Uterus (tissue), 4 donors: Measurements from ENCODE around the gene SHPK. TPM values are rescaled to one million over a fixed set of nuclear protein-coding genes. Genes with fewer than 3 reads are reported as not detected.
"Not testable (repeated sequence)": the region's sequence is repeated elsewhere in the genome, so short reads cannot be mapped to it uniquely, and the experiment has no call there.

Experiments used
- DNase-seq, 2 donors: peaks; one replicate each; pipeline ENCODE4 v3.0.0-alpha.2; 2019 to 2020
- H3K27ac ChIP-seq, 2 donors: fragments of 200-600 bp; sonication (generic); 1 replicate in 1 of 2; 2 replicates in 1 of 2; pipeline ENCODE4 v1.5.1; 2016 to 2018
- H3K27me3 ChIP-seq, 2 donors: fragments of 200-600 bp; sonication (generic); one replicate each; pipeline ENCODE4 v1.5.1; 2018 to 2019; ENCODE audit warnings: control low read depth in 1 of 2
- H3K36me3 ChIP-seq, 2 donors: fragments of 200-600 bp; sonication (generic); one replicate each; pipeline ENCODE4 v1.5.1; 2019; ENCODE audit warnings: control low read depth in 1 of 2
- H3K4me1 ChIP-seq, 2 donors: fragments of 200-600 bp; sonication (generic); one replicate each; pipeline ENCODE4 v1.5.1; 2018 to 2019; ENCODE audit warnings: control low read depth in 1 of 2
- H3K4me3 ChIP-seq, 2 donors: fragments of 200-600 bp; sonication (generic); 1 replicate in 1 of 2; 2 replicates in 1 of 2; pipeline ENCODE4 v1.5.1; 2018 to 2019; ENCODE audit warnings: mild to moderate bottlenecking in 1 of 2
- H3K9me3 ChIP-seq, 2 donors: fragments of 200-600 bp; sonication (generic); one replicate each; pipeline ENCODE4 v1.5.1; 2019; ENCODE audit warnings: control low read depth in 1 of 2
- POLR2A ChIP-seq, 2 donors: fragments of 450-650 bp; IDR thresholded peaks; one replicate each; pipeline ENCODE4 v1.6.1; 2016; ENCODE audit warnings: antibody characterized with exemption in 2 of 2, mild to moderate bottlenecking in 1 of 2, moderate library complexity in 1 of 2
- intact Hi-C: fragments of 100-400 bp; cut with DNase I; formaldehyde crosslinking; loops from one replicate; pipeline ENCODE4 v1.15.1; 2023; ENCODE audit warnings: low total_unique reads
- total RNA-seq, 4 donors: library from RNA; depleted of rRNA in 3 of 4; stranded (reverse); fragments of >200 nt in 3 of 4; gene quantifications; one replicate each; pipeline versions ENCODE4 v1.1.0 to v1.2.4, GENCODE V29; 2014 to 2023
- TF ChIP-seq, protein P1 (sequence below), 4 experiments: fragments of 200-600 bp in 2 of 4; fragments of 450-650 bp in 2 of 4; sonication (generic) in 2 of 4; IDR thresholded peaks; one replicate each; pipeline ENCODE4 v1.5.1; 2016 to 2019; ENCODE audit warnings: antibody characterized with exemption in 4 of 4, mild to moderate bottlenecking in 2 of 4, moderate library complexity in 1 of 4
- donor health status: DM: yes; HTN: yes; CAD: no.

The SHPK gene
- total RNA-seq, 4 donors from 2014 or later = 0.26 to 24.4 (median 8.3) TPM

DNA sequence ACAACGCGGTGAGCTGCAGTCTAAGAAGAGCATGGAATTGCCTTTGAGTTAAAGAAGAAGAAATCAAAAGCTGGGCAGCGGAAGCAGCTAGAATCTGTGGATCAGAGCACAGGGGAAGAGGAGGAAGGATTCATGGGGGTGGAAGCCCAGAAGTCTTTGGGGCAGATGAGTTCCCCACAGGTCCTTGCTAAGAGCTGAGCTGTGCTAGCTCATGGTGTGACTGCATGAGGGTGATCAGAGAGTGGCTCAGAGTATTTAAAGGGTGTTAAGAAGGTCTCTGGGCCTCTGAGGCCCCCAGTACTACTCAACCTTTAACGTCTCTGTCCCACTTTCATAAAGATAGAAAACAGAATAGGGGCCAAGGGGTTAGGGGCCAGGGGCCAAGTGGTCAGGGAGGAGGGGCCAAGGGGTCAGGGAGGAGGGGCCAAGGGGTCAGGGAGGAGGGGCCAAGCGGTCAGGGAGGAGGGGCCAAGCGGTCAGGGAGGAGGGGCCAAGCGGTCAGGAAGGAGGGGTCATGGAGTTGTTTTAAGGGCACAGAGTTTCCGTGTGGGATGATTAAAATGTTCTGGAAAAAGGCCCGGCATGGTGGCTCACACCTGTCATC is 66.4 kb downstream of the SHPK start:
- no peaks in the 10 kb centered on the region for H3K9me3 ChIP-seq
- no peak overlapping the region for H3K4me3 ChIP-seq
- TF ChIP-seq, protein P1, sequence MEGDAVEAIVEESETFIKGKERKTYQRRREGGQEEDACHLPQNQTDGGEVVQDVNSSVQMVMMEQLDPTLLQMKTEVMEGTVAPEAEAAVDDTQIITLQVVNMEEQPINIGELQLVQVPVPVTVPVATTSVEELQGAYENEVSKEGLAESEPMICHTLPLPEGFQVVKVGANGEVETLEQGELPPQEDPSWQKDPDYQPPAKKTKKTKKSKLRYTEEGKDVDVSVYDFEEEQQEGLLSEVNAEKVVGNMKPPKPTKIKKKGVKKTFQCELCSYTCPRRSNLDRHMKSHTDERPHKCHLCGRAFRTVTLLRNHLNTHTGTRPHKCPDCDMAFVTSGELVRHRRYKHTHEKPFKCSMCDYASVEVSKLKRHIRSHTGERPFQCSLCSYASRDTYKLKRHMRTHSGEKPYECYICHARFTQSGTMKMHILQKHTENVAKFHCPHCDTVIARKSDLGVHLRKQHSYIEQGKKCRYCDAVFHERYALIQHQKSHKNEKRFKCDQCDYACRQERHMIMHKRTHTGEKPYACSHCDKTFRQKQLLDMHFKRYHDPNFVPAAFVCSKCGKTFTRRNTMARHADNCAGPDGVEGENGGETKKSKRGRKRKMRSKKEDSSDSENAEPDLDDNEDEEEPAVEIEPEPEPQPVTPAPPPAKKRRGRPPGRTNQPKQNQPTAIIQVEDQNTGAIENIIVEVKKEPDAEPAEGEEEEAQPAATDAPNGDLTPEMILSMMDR (IDR thresholded peaks at IDR 0.05) = no peak
- no peak for TF ChIP-seq POLR2A (IDR thresholded peaks at IDR 0.05)
- H3K36me3 ChIP-seq = no peaks in the 10 kb centered on the region
- H3K27me3 ChIP-seq = no peaks in the 10 kb centered on the region
- DNase-seq = no peak
- intact Hi-C loops = no loop called here
- H3K27ac ChIP-seq = no peak overlapping the region
- H3K4me1 ChIP-seq = no peaks in the 10 kb centered on the region

DNA sequence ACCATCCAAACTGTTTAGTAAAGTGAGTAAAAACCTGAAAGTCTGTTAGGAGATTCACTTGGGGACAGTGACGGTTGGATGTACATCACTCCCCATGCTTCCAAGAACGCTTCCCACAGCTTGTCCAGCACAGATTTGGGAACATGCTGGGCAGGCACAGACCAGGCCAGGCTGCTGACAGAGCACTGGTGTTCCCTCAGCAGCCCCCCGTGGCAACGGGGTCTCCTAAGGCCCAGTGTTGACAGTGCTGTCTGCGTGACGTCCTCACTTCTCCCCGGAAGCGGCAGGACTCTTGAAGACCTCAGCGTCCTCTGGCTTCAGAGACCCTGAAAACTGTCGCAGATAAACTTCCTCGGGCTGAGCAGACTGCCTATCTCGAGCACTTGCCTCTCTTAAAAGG is 69.5 kb downstream of the SHPK start:
- Histone ChIP-seq H3K4me3 (no peak overlapping the region), H3K4me1 (no peaks in the 10 kb centered on the region), H3K27ac (no peak overlapping the region), H3K27me3 (no peaks in the 10 kb centered on the region), H3K36me3 (no peaks in the 10 kb centered on the region), H3K9me3 (no peaks in the 10 kb centered on the region)
- intact Hi-C loops = no loop called here
- no peak for DNase-seq
- TF ChIP-seq, protein P1 (IDR thresholded peaks at IDR 0.05) = no peak
- TF ChIP-seq POLR2A (IDR thresholded peaks at IDR 0.05) = no peak

DNA sequence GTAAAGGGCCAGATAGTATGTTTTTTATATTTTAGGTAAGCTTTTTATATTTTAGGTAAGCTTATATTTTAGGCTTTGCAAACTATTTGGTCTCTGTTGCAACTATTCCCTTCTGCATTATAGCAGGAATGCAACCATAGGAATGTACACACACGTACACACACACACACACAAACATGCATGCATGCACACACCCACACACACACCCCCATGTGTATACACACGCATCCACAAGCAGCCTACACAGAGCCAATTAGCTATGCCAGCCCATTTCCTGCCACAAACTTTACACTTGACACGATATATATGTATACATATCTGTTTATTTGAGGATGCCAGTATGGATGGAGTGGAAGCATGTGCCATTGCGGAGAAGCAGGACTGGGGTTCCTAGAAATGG is 70.9 kb downstream of the SHPK start:
- no peak for TF ChIP-seq POLR2A (IDR thresholded peaks at IDR 0.05)
- TF ChIP-seq, protein P1 (IDR thresholded peaks at IDR 0.05) = no peak
- H3K4me1 ChIP-seq = no peaks in the 10 kb centered on the region
- H3K27me3 ChIP-seq = no peaks in the 10 kb centered on the region
- intact Hi-C loops = no loop called here
- no peaks in the 10 kb centered on the region for H3K36me3 ChIP-seq
- no peak overlapping the region for H3K4me3 ChIP-seq
- no peak overlapping the region for H3K27ac ChIP-seq
- no peaks in the 10 kb centered on the region for H3K9me3 ChIP-seq
- no peak for DNase-seq

DNA sequence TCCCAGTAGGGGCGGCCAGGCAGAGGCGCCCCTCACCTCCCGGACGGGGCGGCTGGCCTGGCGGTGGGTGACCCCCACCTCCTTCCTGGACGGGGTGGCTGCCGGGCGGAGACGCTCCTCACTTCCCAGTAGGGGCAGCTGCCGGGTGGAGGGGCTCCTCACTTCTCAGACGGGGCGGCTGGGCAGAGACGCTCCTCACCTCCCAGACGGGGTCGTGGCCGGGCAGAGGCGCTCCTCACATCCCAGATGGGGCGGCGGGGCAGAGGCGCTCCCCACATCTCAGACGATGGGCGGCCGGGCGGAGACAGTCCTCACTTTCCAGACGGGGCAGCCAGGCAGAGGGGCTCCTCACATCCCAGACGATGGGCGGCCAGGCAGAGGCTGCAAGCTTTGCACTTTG is 71.8 kb downstream of the SHPK start:
- H3K4me1 ChIP-seq, intact Hi-C loops, H3K4me3 ChIP-seq, H3K27me3 ChIP-seq, H3K36me3 ChIP-seq, H3K27ac ChIP-seq, H3K9me3 ChIP-seq, DNase-seq: not testable (repeated sequence)

DNA sequence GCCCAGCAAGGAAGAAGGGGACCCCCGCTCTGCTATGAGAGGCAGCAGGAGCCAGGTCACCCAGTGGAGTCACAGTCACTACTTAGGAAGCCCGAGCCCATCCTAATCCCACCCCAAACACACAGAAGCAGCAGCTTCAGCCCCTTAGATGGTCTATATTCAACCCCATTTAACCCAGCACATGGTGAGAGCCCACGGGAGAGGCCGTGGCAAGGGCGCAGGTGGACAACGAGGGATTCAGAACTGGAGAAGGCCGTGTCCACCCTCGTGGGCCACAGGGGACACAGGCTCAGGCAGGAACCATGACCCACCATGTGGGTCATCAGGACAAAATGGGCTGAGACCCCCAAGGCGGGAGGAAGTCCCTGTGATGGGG is 76.8 kb downstream of the SHPK start:
- H3K36me3 ChIP-seq = no peaks in the 10 kb centered on the region
- H3K4me3 ChIP-seq = no peak overlapping the region
- no peaks in the 10 kb centered on the region for H3K4me1 ChIP-seq
- H3K9me3 ChIP-seq = no peaks in the 10 kb centered on the region
- no peak for DNase-seq
- intact Hi-C loops = no loop called here
- H3K27me3 ChIP-seq = no peaks in the 10 kb centered on the region
- H3K27ac ChIP-seq = no peak overlapping the region
- TF ChIP-seq POLR2A (IDR thresholded peaks at IDR 0.05) = no peak
- TF ChIP-seq, protein P1 (IDR thresholded peaks at IDR 0.05) = no peak
